Lower leg skin (tissue), 3 donors: Measurements from ENCODE around the gene ATE1.

Source experiments
- CTCF ChIP-seq, 3 donors: fragments of 450-650 bp; IDR thresholded peaks; one replicate each; pipeline ENCODE4 v1.5.1; 2016; ENCODE audit warnings: antibody characterized with exemption in 3 of 3, mild to moderate bottlenecking in 3 of 3, moderate library complexity in 2 of 3
- POLR2A ChIP-seq, 2 donors: fragments of 450-650 bp; IDR thresholded peaks; one replicate each; pipeline ENCODE4 v1.6.1; 2016 to 2017; ENCODE audit warnings: antibody characterized with exemption in 2 of 2, mild to moderate bottlenecking in 1 of 2, moderate library complexity in 1 of 2

DNA sequence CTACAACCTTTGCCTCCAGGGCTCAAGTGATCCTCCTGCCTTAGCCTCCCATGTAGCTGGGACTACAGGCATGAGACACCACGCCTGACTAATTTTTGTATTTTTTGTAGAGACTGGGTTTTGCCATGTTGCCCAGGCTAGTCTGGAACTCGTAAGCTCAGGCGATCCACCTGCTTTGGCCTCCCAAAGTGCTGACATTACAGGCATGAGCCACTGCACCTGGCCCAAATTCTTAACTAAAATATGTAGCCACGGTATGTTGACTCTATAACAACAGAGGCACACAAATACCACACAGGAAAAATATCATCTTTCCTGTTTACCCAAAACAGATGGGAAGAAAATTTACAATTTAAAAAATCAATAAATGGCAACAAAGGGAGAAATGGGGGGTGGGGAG, 115.8 kb downstream of the ATE1 start:
- no peak for TF ChIP-seq CTCF (IDR thresholded peaks at IDR 0.05)
- no peak for TF ChIP-seq POLR2A (IDR thresholded peaks at IDR 0.05)
